K562 (cell line): Measurements from ENCODE around the gene SKIC2. TPM values are rescaled to one million over a fixed set of nuclear protein-coding genes. Genes with fewer than 3 reads are reported as not detected.
A peak's percentile ranks its signal among the peaks of the same experiment; 100 is the strongest.

Source experiments
- ATAC-seq: fragments of 200-7000 bp; cut with Tn5 transposase; 3 replicates; pipeline ENCODE4 v1.9.1; 2020; ENCODE audit warnings: moderate library complexity
- BruUV-seq: library from RNA; stranded (reverse); fragments of 400-500 nt; replicated peaks from 2 replicates; lab custom pipeline; 2021; lab: Mats Ljungman, UMichigan
- CTCF ChIA-PET: fragments of 300-600 bp; formaldehyde crosslinking; extraction: SDS; loops from one replicate; lab custom pipeline; 2021; ENCODE audit warnings: low intra/inter-chr PET ratio; lab: Yijun Ruan, JAX
- POLR2A ChIA-PET: fragments of 300-600, 350-650 bp; sonication (Branson Sonifier 250); formaldehyde crosslinking; extraction: SDS; loops from one replicate; lab custom pipeline; 2021; ENCODE audit warnings: antibody characterized with exemption, inconsistent platforms; lab: Yijun Ruan, JAX
- DNase-seq, 4 experiments: peaks; one replicate each; pipeline versions ENCODE4 v3.0.0 to v3.0.0-alpha.2; 2011 to 2018; ENCODE audit warnings: low spot score in 3 of 4, mixed read lengths in 3 of 4; ENCODE audit errors: extremely low read depth in 1 of 4
- FAIRE-seq: peaks from 2 replicates; lab custom pipeline; 2011; peaks lifted over from hg19 to GRCh38; lab: Jason Lieb, UNC
- H2AFZ ChIP-seq: 2 replicates; pipeline ENCODE4 v1.6.0; 2011; ENCODE audit warnings: low read depth, low read length, control low read depth, inconsistent platforms
- H3K27ac ChIP-seq: fragments of 200-600 bp; 3 replicates; pipeline ENCODE4 v1.8.0; 2011; ENCODE audit warnings: low read depth, mild to moderate bottlenecking, control low read depth, inconsistent platforms, low read length, moderate library complexity, mixed read lengths; ENCODE audit errors: extremely low read depth
- H3K27me3 ChIP-seq, 2 experiments: fragments of 300-600 bp in 1 of 2; 2 replicates in 1 of 2; 3 replicates in 1 of 2; pipeline versions ENCODE4 v1.6.0 to v1.8.0; 2011; ENCODE audit warnings: inconsistent platforms in 2 of 2, low read length in 2 of 2, mild to moderate bottlenecking in 1 of 2, mixed read lengths in 1 of 2, moderate library complexity in 1 of 2; ENCODE audit not compliant: control insufficient read depth in 2 of 2, insufficient read depth in 2 of 2
- H3K36me3 ChIP-seq: fragments of 300-600 bp; 3 replicates; pipeline ENCODE4 v1.8.0; 2011; ENCODE audit warnings: mild to moderate bottlenecking, low read length, inconsistent platforms; ENCODE audit not compliant: control insufficient read depth, insufficient read depth
- H3K4me1 ChIP-seq, 2 experiments: fragments of 200-600 bp in 1 of 2; replicated peaks in 1 of 2; 2 replicates in 1 of 2; 3 replicates in 1 of 2; pipeline versions ENCODE4 v1.5.1 to v1.8.0; 2011; ENCODE audit warnings: inconsistent platforms in 2 of 2, low read length in 2 of 2, mild to moderate bottlenecking in 1 of 2, mixed read lengths in 1 of 2, moderate library complexity in 1 of 2; ENCODE audit not compliant: control insufficient read depth in 2 of 2, insufficient read depth in 2 of 2
- H3K4me2 ChIP-seq: 2 replicates; pipeline ENCODE4 v1.6.1; 2011; ENCODE audit warnings: low read length, control low read depth, inconsistent platforms, mixed read lengths; ENCODE audit not compliant: insufficient read depth
- H3K4me3 ChIP-seq: fragments of 200-600 bp; sonication (generic), shearing (Covaris generic); 2 replicates; pipeline ENCODE4 v1.5.1; 2016; ENCODE audit warnings: control low read depth, inconsistent platforms
- H3K79me2 ChIP-seq: fragments of 200-600 bp; 3 replicates; pipeline ENCODE4 v1.8.0; 2011; ENCODE audit warnings: low read length, inconsistent platforms; ENCODE audit not compliant: control insufficient read depth, insufficient read depth
- H3K9ac ChIP-seq, 2 experiments: 2 replicates each; pipeline versions ENCODE4 v1.6.0 to v1.6.1; 2011; ENCODE audit warnings: low read depth in 2 of 2, low read length in 2 of 2, control low read depth in 1 of 2, inconsistent platforms in 1 of 2, mild to moderate bottlenecking in 1 of 2, mixed read lengths in 1 of 2; ENCODE audit not compliant: insufficient read depth in 1 of 2
- H3K9me1 ChIP-seq: one replicate; pipeline ENCODE4 v1.6.0; 2011; ENCODE audit warnings: inconsistent platforms, mild to moderate bottlenecking, low read length, moderate library complexity; ENCODE audit not compliant: control insufficient read depth, insufficient read depth
- H3K9me3 ChIP-seq: replicated peaks from 2 replicates; pipeline ENCODE4 v1.5.1; 2011; ENCODE audit warnings: low read depth, low read length, inconsistent platforms; ENCODE audit not compliant: control insufficient read depth, insufficient read depth
- H4K20me1 ChIP-seq: replicated peaks from 2 replicates; pipeline ENCODE4 v1.6.1; 2011; ENCODE audit warnings: low read length, inconsistent platforms, mixed read lengths; ENCODE audit not compliant: control insufficient read depth, insufficient read depth
- LCOR ChIP-seq: sonication (generic); formaldehyde crosslinking; IDR thresholded peaks from 2 replicates; pipeline ENCODE4 v1.8.0; 2022; ENCODE audit warnings: mild to moderate bottlenecking, missing genetic modification reagents
- POLR2G ChIP-seq: fragments of 200-400 bp; formaldehyde crosslinking; IDR thresholded peaks from 2 replicates; pipeline ENCODE4 v1.6.1; 2017; ENCODE audit warnings: low read depth, mild to moderate bottlenecking, antibody characterized with exemption, low read length, moderate library complexity
- RBFOX2 ChIP-seq: fragments of 200-400 bp; formaldehyde crosslinking; IDR thresholded peaks from 2 replicates; pipeline ENCODE4 v1.6.1; 2017; ENCODE audit warnings: low read depth, mild to moderate bottlenecking, low read length, moderate library complexity
- SRSF1 ChIP-seq: fragments of 200-400 bp; formaldehyde crosslinking; IDR thresholded peaks from 2 replicates; pipeline ENCODE4 v1.6.1; 2017; ENCODE audit warnings: mild to moderate bottlenecking, low read depth, low read length, moderate library complexity
- ZFP36 ChIP-seq: fragments of 150-350 bp; IDR thresholded peaks from 2 replicates; pipeline ENCODE4 v1.6.1; 2018; ENCODE audit warnings: low read length, low read depth; ENCODE audit not compliant: partially characterized antibody
- WGBS: fragments of 100-300 bp; shearing (Covaris generic); methylation state at CpG from one replicate; pipeline ENCODE4 v1.1.6; 2016; ENCODE audit warnings: low coverage, mixed read lengths; ENCODE audit not compliant: insufficient coverage; ENCODE audit errors: missing lambda C conversion rate; 5-methylcytosine and 5-hydroxymethylcytosine counted together
- in situ Hi-C: fragments of 300-500 bp; cut with MboI; formaldehyde crosslinking; loops from 4 replicates; pipeline ENCODE4 v1.15.0; 2018; ENCODE audit warnings: inconsistent platforms, mixed read lengths
- intact Hi-C: fragments of 100-400 bp; cut with micrococcal nuclease; formaldehyde crosslinking; loops from 2 replicates; pipeline ENCODE4 v1.14.2; 2022
- polyA plus RNA-seq, 8 experiments: library from polyadenylated mRNA; depleted of rRNA in 4 of 8; stranded (reverse) in 5 of 8; unstranded in 3 of 8; fragments of >200 nt; fragmentation: Nextera tagmentation in 2 of 8; fragmentation: Illumina TruSeq in 1 of 8; extraction: Ambion mirVana in 2 of 8; extraction: Trizol in 1 of 8; gene quantifications; 2 replicates each; pipeline versions ENCODE4 v1.2.1 to v1.2.3, GENCODE V29; 2011 to 2014; ENCODE audit warnings: inconsistent platforms in 1 of 8, missing spikeins in 1 of 8
- total RNA-seq, 7 experiments: library from RNA; depleted of rRNA in 6 of 7; stranded (reverse); fragments of >200 nt in 6 of 7; fragmentation: Illumina TruSeq in 2 of 7; extraction: Trizol in 2 of 7; gene quantifications; 2 replicates each; pipeline versions ENCODE4 v1.2.1 to v1.2.3, GENCODE V29; 2011 to 2021; ENCODE audit warnings: low replicate concordance in 1 of 7

SKIC2 gene
- total and polyA plus RNA-seq, 9 of the 15 experiments (the other 6 are each of a cell fraction or from before 2014, with no cell fraction given), result 3.3 to 94.6 (median 38.8) TPM

DNA sequence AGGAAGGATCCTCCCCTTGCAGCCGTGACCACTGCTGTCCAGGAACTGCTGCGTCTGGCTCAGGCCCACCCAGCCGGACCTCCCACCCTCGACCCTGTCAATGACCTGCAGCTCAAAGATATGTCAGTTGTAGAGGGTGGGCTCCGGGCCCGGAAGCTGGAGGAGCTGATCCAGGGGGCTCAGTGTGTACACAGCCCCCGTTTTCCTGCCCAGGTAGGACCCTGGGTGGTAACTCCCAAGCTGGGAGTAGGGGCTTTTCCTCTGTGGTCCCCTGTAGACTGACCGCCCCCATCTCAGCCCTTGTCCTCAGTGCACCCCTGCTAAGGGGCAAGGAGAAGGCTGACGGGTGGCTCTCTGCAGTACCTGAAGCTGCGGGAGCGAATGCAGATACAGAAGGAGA lies 9.4 kb downstream of the SKIC2 start:
- DNase-seq (no peak), ATAC-seq (no peak), FAIRE-seq (no peak)
- no peaks in the 10 kb centered on the region for H3K9me3 ChIP-seq
- no TSS peak for BruUV-seq
- H3K36me3 ChIP-seq, result peaks cover 79% of the 10 kb centered on the region
- peaks cover 45 to 52% of the 10 kb centered on the region in 2 experiments; a peak in 4 of 5 replicates for H3K4me1 ChIP-seq
- H3K4me3 ChIP-seq, result no peak overlapping the region
- ChIA-PET POLR2A (interaction anchor here (0.6 to 5.8 kb wide), 3 partner anchors 10 to 201 kb away, joined by 3 to 74 read pairs (median 4); partner anchors contain the start of genes NELFE and SKIC2), CTCF (no interaction called here)
- H2AFZ ChIP-seq, result no peak overlapping the region
- no peak overlapping the region; the same call in 2 of the 3 replicates for H3K27ac ChIP-seq
- TF ChIP-seq SRSF1 (no peak), LCOR (CRISPR knock-in tag) (no peak), POLR2G (0 out of 2 replicates have a peak, but pooled peaks have one; percentile 31), ZFP36 (no peak), RBFOX2 (peak; percentile 53; the same call in 1 of the 2 replicates)
- H3K79me2 ChIP-seq, result peaks cover 31% of the 10 kb centered on the region
- H3K9me1 ChIP-seq, result no peaks in the 10 kb centered on the region
- peak overlapping the region in 1 of 2 experiments; percentile 84; a peak in 2 of 4 replicates for H3K9ac ChIP-seq
- 84% methylated on average over 9 of the region's 11 CpGs for WGBS
- intact Hi-C loops, result no loop called here
- H3K4me2 ChIP-seq, result no peak overlapping the region
- H3K27me3 ChIP-seq, result no peaks in the 10 kb centered on the region
- in situ Hi-C loops, result no loop called here
- H4K20me1 ChIP-seq, result no peaks in the 10 kb centered on the region
